GM19351 (cell line): ENCODE results near the gene NCKAP5.
A peak's percentile ranks its signal among the peaks of the same experiment; 100 is the strongest.

Source experiments
- ATAC-seq: cut with Tn5 transposase; IDR thresholded peaks from one replicate; pipeline ENCODE4 v1.9.1; 2021; ENCODE audit warnings: mild to moderate bottlenecking, moderate library complexity; ENCODE audit not compliant: unreplicated experiment

The NCKAP5 gene

GRCh38 chr2:133303150-133303549 is 265.1 kb downstream of the NCKAP5 start:
- no peak for ATAC-seq

- no peak for ATAC-seq
These were observed 271.9 kb downstream of the NCKAP5 start for GRCh38 chr2:133296401-133296800.

DNA sequence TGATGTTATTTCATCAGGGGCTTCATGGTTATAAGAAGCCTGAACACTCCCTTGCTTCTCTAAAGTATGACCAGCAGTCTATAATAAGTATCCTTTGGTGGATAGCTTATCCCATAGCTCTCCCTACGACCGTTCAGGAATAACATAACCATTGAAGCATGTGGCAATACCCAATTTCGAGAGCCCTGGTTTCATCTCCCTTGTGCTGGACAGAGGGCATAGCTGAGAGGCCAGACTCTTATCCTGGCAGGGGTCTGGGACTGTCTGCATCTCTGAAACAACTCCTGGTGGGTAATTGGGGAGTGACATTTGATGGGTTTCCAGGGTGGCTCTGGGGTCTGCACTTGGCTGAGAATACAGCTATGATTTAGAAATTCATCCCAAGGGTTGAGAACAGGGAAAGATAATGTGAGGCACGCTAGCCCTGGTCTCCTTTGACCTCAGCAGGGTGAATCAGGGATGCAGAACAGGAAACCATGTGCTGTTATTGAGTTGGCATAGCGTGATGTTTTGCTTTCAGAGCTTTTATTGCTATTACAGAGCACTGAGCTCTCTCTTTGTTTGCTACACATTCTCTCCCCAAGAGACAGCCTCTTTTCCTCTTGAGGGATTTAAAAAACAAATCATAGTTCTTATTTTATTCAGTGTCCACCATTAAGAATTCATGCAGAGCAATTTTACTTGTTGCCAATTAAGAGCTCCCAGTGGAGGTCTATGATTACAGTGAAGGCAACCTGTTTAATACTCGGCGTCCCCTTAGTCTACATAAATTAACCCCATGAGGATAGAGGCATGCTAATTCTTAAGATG is 274.5 kb downstream of the NCKAP5 start:
- no peak for ATAC-seq

DNA sequence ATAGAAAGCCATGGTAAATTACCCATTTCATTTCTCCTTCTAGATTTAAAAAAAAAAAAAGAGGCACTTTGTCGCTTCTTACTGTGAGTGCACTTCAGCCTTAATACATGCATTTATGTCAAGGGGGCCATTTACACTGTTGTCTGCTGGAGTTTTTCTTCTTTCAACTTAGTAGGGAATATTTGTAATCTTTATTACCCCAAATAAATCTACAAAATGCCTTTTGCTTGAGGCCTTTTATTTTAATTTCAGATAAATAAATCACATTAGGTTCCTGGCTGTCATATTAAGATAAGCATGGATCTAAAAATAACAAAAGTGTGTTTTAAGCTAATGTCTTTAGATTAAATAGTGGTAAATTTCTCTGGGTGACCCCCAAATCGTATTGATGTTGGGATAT is 276.0 kb downstream of the NCKAP5 start:
- ATAC-seq: no peak

DNA sequence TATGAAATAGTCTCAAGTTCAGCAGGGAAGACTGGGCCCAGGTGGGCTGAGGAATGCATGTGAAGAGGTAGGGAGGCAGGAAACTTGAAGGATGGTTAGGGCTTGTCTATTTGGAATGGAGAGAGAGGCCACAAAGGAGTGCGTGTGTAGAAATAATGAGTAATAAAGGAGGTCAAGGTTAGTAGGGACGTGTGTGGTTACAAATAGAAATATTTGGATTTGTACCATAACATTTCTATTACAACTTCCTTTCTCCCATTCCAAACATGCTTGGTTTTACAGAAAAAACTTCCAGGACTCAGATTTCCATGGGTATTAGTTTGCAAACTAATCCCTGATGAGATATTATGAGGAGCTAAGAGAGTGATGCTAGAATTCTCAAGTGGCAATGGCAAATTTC is 280.6 kb downstream of the NCKAP5 start:
- ATAC-seq: no peak

GRCh38 chr2:133286326-133286922 is 281.8 kb downstream of the NCKAP5 start:
- ATAC-seq: no peak

DNA sequence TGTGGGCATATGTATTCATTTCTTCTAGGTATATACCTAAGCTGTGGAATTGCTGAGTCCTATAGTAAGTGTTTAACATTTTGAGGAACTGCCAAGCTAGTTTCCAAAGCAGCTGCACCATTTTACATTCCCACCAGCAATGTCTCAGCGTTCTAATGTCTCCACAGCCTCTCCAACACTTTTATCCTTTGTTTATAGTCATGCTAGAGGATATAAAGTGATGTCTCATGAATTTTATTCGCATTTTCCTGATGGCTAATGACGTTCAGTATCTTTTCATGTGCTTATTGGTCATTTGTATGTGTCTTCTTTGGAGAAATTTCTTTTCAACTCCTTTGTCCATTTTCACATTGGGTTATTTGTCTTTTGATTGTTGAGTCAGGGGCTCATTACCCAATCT is 295.2 kb downstream of the NCKAP5 start:
- no peak for ATAC-seq

GRCh38 chr2:133271105-133271504 is 297.2 kb downstream of the NCKAP5 start:
- ATAC-seq: no peak

- no peak for ATAC-seq
These were observed 297.7 kb downstream of the NCKAP5 start for GRCh38 chr2:133270550-133270949.

GRCh38 chr2:133266926-133267590 is 301.2 kb downstream of the NCKAP5 start:
- no peak for ATAC-seq

- no peak for ATAC-seq
These were observed 302.0 kb downstream of the NCKAP5 start for GRCh38 chr2:133266041-133266925.

GRCh38 chr2:133265432-133265949 is 302.8 kb downstream of the NCKAP5 start:
- no peak for ATAC-seq

- no peak for ATAC-seq
These were observed 303.3 kb downstream of the NCKAP5 start for GRCh38 chr2:133264989-133265401.

GRCh38 chr2:133262893-133263292 is 305.4 kb downstream of the NCKAP5 start:
- no peak for ATAC-seq

DNA sequence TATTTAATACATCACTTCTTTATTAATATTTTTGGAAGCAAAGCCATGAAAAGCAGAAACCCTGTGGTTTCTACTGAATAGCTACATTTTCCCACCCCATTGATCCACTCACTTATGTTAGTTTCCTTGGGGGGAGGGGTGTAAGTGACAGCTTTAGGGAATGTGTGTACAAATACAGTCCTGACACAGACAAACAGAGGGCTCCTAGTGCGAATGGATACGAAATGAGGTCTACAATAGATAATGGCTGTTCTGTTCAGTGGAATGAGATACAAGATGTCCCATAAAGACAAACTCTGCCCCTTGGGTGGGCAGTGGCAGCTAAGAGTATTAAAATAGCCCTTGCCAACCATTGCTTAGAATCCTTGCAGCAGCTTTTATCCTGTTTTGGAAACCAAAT is 312.9 kb downstream of the NCKAP5 start:
- ATAC-seq: no peak

DNA sequence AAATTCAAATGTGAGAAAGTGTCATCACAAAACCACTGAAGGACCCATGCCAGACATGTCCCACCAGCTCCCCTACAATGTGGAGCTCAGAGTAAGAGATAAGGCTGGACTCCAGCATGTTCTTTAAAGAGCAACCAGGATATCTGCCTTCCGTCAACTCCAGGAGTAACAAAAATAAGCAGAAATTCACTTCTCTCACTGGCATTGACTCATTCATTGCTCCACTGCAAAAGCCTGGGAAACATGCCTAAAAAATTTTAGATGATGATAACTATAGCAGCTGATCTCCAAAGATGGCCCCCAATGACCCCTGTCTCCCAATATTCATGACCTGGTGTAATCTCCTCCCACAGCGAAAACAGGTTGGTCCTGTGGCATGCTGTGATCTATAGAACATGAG is 314.5 kb downstream of the NCKAP5 start:
- no peak for ATAC-seq

GRCh38 chr2:133252780-133253355 is 315.4 kb downstream of the NCKAP5 start:
- no peak for ATAC-seq

DNA sequence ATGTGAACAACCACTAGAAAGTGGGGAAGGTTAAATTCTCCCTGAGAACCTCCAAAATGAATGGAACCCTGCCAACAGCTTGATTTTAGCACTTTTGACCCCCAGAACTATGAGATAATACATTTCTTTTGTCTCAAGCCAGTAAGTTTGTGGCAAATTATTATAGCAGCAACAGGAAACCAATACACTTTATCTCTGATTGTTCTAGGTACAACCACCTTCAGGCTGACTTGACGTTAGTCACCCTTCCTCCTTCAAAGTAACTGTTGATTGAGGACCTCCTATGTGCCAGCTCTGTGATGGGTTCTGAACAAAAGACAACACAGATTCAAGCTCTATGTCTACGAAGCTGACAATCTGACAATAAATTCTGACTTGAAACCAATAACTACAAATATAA is 318.9 kb downstream of the NCKAP5 start:
- no peak for ATAC-seq

DNA sequence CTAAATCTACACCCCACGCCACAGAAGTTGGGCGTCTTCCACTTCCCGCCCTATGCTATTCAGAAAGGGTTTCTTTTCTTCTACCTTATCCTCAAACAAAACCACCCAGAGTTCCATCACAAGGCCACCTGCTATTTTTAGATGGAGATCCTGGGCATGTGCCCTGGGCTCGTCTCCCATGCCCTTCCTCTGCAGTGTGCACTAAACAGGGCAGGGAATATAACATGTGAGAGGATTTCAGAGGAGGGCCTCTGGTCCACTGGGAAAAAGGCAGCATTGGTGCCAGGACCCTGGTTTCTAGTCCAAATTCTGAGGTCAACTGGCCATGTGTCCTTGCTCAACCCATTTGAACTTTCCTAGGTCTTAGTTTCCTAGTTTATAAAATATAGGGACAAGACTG is 320.0 kb downstream of the NCKAP5 start:
- no peak for ATAC-seq

DNA sequence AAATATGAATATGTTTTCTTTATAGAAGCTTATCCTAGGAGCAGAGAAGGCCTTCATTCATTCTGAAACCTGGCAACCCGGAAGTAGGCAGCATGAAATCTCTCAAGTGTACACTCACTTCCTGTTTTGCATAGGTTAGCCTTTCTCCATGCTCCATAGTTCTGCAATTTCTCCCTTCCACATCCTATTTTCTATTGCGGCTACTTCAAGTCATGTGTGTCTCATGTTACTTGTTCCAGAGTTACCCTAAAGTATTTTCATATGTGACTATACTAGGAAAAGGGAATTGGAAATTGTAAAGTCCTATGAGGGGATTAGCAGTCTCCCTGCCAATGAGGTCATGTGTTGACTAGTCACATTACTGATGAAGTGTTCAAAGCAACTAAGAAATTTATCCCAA is 320.6 kb downstream of the NCKAP5 start:
- ATAC-seq: peak; percentile 67

DNA sequence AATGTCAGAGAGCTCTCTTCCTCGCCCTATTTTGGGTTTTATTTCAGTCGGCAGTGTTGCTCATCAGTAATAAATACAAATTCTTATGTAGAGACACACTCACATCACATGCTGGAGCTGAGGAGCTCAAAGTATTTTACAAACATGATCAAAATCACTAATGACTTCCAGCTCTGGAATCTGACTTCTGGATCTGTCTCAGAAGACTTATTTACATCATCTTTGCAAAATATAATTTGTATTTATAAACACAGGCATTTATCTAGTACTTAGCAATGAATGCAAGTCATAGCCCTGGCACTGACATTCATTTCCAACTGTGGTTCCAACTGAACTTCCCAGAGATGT is 327.1 kb downstream of the NCKAP5 start:
- ATAC-seq: no peak
